Measurements from ENCODE around the gene BRD7.

BRD7 gene

GRCh38 chr16:50288920-50289319 is 79.9 kb downstream of the BRD7 start:
- DNase-seq, result no peak

GRCh38 chr16:50288026-50288425 is 80.8 kb downstream of the BRD7 start:
- DNase-seq, result no peak

GRCh38 chr16:50286681-50287080 is 82.1 kb downstream of the BRD7 start:
- DNase-seq, result no peak

GRCh38 chr16:50285406-50286003 is 83.3 kb downstream of the BRD7 start:
- no peak for DNase-seq

GRCh38 chr16:50284131-50284911 is 84.5 kb downstream of the BRD7 start:
- DNase-seq, result no peak

GRCh38 chr16:50282955-50283631 is 85.7 kb downstream of the BRD7 start:
- DNase-seq, result no peak

- no peak for DNase-seq
Observed at GRCh38 chr16:50282010-50282538, 86.7 kb downstream of the BRD7 start.

GRCh38 chr16:50281391-50282009 is 87.3 kb downstream of the BRD7 start:
- DNase-seq, result no peak

- no peak for DNase-seq
Observed at GRCh38 chr16:50280932-50281331, 87.9 kb downstream of the BRD7 start.

- DNase-seq, result no peak
Observed at GRCh38 chr16:50279504-50279865, 89.3 kb downstream of the BRD7 start.

- DNase-seq, result no peak
Observed at GRCh38 chr16:50278251-50278650, 90.5 kb downstream of the BRD7 start.

- DNase-seq, result no peak
Observed at GRCh38 chr16:50276801-50277555, 91.8 kb downstream of the BRD7 start.

GRCh38 chr16:50276326-50276640 is 92.5 kb downstream of the BRD7 start:
- DNase-seq, result no peak

- DNase-seq, result no peak
Observed at GRCh38 chr16:50275428-50276325, 93.1 kb downstream of the BRD7 start.

- no peak for DNase-seq
Observed at GRCh38 chr16:50275098-50275415, 93.7 kb downstream of the BRD7 start.

GRCh38 chr16:50274326-50275097 is 94.3 kb downstream of the BRD7 start:
- no peak for DNase-seq

- no peak for DNase-seq
Observed at GRCh38 chr16:50273888-50274325, 94.9 kb downstream of the BRD7 start.

GRCh38 chr16:50273382-50273690 is 95.5 kb downstream of the BRD7 start:
- no peak for DNase-seq

- DNase-seq, result no peak
Observed at GRCh38 chr16:50272687-50273381, 96.0 kb downstream of the BRD7 start.

- DNase-seq, result no peak
Observed at GRCh38 chr16:50272111-50272571, 96.6 kb downstream of the BRD7 start.

All from DMS79 (cell line).